Colon (tissue), 2 donors: Measurements from ENCODE around the gene ACER1.

Source experiments
- FAIRE-seq: peaks from 2 replicates; lab custom pipeline; 2012; peaks lifted over from hg19 to GRCh38; lab: Jason Lieb, UNC
- donor health status: control.
- donor health status: control.

The ACER1 gene

DNA sequence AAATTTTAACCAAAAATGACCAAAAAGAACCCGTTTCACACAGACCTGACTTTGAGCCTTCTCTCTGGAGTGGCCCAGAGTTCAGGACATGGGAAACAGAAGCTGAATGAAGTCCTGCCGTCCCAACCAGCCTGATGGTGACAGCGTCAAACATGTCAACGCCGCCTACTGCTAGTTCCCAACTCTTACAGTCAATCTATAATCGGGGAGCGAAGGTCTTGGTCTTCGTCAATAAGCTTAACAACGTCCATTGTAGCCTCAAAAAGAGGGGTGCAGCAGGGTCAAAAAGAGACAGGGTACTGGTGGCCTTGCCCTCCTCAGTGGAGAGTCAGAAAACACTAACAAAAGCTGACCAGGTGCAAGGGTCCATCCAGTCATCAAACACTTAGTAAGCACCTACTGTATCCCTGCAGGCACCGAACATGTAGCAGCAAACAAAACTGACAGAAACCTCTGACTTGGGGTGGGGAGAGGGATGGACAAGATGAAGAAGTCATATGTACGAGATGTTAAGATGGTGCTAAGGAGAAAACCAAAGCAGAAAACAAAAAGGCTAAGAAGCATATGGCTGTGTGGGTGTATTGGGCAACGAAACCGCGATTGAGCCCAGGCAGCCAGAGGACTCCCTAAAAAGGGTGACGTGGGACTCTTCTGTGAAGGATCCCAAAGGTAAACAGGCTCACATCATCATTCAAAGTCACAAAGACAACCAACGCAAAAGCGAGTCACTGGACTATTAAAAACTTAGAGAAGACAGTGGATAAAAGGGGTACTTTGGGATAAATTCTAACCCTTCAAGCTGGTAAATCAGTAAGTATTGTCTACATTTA is 65.6 kb downstream of the ACER1 start:
- FAIRE-seq, result no peak

DNA sequence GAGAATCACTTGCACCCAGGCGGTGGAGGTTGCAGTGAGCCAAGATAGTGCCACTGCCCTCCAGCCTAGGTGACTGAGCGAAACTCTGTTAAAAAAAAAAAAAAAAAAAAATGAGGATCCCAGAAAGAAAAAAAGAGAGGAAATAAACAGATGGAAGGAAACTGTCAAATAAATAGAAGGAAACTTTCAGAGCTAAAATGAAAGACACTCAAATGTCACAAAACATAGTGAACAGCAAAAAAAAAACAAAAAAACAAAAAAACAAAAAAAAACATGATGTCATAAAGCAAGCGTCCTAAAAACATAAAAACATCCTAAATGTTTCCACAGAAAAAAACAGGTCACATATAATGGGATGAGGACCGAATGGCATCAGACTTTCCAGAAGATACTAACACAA is 68.6 kb downstream of the ACER1 start:
- no peak for FAIRE-seq

DNA sequence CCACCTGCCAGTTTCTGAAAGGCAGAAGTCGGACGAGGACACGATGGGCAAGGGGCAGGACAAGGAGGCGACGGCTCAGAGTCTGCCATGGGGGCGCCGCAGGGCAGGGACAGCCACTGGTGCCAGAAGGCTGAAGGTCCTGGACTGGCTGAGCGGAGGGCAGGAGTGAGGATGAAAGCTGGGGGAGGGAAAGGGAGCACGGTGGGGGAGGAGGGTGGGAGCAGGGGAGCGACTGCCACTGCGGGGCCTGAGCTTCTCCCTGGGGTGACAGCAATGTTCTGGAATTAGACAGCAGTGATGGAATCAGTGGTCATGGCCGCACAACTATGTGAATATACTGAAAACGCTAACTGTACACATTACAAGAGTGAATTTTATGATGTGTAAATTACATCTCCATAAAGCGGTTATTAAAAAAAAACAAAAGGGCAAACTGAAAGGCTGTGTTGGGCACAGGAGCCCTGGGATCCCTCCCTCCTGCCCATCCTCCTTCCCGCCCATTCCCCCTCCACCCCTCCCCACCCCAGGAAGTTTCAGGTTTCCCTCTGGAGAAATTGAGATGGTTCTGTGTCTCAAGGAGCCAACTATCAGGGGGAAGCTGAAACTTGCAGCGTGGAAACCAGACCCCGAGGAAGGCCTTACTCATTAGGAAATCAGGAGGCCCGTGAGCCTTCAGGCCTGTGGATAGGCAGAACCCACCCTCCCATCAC is 69.5 kb downstream of the ACER1 start:
- no peak for FAIRE-seq

DNA sequence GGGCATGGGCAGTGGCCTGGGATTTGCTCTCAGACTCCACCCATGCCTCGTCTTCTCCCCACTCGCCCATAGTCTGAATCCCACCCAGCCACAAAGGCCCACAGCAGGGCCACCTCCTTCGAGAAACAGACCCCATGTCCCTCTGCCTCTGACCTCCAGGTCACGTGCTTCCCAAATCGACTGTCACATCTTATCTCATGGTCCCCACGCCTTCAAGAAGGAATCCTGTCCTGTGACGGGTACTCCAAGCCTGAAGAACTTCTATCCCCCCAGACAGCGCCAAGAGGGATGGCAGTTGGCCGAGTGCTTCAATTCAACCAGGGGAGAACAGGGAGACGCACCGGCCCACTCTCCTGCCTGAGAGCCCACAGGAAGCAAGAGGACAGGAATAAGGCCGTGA is 70.1 kb downstream of the ACER1 start:
- no peak for FAIRE-seq

DNA sequence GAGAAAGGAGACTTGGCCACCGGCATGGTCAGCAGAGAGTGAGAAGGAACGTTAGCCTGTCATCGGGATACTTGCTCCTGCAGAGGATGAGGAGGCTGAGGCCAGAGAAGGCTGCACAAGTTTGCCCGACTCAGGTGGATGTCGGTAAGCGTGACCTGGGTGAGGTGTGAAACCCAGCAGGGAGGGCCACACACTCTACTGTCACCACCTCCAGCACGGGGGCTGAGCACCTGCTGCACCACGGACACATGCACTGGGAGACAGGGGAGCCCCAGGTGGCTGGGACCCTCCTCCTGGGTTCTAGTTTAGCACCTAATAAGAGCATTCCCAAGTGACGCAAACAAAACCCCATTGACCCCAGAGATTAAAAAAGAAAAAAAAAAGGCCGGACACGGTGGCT is 70.9 kb downstream of the ACER1 start:
- FAIRE-seq, result no peak

DNA sequence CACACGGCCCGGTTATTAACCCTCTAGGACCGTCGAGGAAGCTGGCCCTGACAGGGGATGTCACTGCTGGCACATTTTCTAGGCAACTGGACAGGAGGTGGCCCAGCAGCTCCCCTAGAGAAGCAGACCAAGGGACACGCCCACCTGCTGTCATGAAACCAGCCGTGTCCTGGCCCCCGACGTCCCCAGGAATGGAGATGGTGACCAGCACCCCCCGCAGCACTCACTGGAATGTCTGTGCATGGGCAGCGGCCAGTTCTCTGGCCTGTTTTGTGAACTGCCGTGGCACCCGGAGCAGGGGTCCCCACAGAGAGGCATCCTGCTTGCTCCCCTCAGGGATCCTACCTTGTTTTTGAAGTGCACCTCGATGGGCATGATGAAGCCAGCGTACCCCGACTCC is 71.5 kb downstream of the ACER1 start:
- no peak for FAIRE-seq

DNA sequence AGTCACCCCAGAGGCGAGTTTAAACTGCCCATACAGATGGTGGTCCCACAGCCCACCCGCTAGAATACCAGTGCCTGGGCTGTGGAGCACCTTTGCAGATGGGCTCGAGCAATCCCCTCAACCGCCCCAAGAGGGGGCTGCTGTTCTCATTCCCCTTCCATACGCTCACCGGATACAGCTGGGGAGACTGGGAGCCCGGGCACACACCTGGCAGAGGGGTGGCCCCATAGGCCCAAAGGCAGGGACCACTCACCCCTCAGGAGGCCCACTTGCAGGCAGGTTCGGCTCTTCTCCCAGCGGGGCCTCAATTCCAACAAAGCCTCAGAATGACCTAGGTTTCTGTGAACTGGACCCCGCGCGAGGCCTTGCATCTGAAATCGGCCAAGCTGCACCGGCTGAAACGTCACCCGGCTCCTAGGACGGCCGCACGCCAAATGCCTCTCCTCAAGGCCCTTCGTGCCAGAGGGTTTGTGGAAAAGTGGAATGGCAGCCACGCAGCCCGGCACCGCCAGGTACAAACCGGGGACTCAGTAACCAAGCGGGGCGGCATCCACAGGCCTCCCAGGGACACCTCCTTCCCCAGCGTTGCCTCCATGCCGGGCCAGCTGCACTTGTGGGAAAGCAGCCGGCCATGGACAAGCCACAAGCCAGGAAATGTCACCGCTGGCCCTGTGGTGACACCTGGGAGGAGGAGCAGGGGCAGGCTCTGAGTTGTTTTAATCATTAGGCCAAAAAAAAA is 72.3 kb downstream of the ACER1 start:
- no peak for FAIRE-seq

DNA sequence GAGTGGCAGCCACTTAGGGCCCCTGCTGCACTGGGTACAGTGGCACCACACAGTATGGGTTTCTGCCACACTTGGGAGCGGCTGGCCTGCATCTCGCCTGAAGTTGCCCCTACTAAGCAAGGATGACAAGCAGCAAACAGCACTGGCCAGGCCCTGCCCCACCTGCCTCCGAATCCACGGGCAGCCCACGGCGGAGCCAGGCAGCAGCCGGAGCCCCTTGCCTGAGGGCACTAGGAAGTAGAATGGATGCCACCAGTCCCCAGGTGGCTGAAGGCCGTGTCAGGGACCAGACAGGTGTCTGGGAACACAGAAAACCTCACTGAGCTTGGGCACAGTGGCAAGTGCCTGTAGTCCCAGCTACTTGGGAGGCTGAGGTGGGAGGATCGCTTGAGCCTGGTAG is 73.0 kb downstream of the ACER1 start:
- no peak for FAIRE-seq

DNA sequence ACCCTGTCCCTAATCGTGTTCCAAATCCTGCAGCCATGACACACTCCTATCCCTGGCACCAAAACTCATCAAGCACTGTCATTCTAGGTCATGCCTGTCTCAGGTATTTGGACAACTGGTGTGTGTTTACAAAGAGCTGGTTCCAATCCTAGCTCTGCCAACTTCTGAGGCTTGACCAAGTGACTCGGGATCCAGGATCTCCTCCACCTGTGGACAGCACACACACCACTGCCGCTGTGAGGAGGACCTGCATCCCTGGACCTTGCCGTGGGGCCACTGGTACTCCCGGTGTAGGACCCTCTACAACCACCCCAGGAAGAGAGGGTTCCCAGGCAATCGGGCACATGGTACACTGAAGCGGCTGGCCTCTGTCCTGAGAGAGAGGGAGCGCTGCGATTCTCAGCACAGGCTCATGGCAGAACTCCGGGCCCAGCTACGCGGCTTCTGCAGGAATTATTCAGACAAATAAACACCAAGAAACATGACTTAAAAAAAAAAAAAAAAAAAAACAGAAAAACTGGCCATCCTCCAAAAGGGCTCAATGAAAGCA is 74.0 kb downstream of the ACER1 start:
- no peak for FAIRE-seq

DNA sequence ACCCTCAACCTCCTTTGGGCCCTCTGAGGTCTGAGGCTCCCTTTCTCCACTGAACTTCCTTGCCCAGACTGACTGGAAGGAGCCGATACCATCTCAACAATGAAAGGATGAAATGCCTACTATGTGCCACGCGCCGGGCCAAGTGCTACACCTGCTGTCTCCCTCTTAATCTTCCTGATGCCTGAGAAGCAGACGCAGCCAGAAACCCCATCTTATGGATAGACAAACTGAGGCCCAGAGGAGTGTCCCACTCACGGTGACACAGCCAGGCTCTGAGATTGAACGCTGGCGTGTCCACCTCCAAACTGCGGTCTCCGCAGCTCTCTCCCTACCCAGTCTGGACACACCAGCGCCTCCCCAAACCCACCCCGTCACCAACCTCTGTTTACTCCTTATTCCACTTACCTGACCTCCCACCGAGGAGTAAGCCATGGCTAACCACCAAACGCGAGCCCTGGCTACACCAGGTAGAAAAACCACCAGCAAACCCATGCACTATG is 74.5 kb downstream of the ACER1 start:
- no peak for FAIRE-seq
